HG02870 (cell line): ENCODE data around the gene CASTOR2.
"Not testable (repeated sequence)": the region's sequence is repeated elsewhere in the genome, so short reads cannot be mapped to it uniquely, and the experiment has no call there.

Experiments
- ATAC-seq: cut with Tn5 transposase; IDR thresholded peaks from one replicate; pipeline ENCODE4 v1.9.1; 2021; ENCODE audit warnings: mild to moderate bottlenecking, moderate library complexity; ENCODE audit not compliant: unreplicated experiment

CASTOR2 gene

GRCh38 chr7:74964511-74965119 lies at the start of gene CASTOR2:
CASTOR2 (plus strand) TSS chr7:74964705; CDS start chr7:74964986, 281 bp downstream.
- peak; percentile 89 for ATAC-seq

- not testable (repeated sequence) for ATAC-seq
These were observed 42.1 kb upstream of the CASTOR2 start for GRCh38 chr7:74922321-74922890.

- ATAC-seq: not testable (repeated sequence)
These were observed 40.9 kb upstream of the CASTOR2 start for GRCh38 chr7:74923644-74924043.

- ATAC-seq: not testable (repeated sequence)
These were observed 37.5 kb upstream of the CASTOR2 start for GRCh38 chr7:74926968-74927367.

- ATAC-seq: not testable (repeated sequence)
These were observed 32.8 kb upstream of the CASTOR2 start for GRCh38 chr7:74931563-74932328.

GRCh38 chr7:74939429-74939828 lies 25.1 kb upstream of the CASTOR2 start:
- not testable (repeated sequence) for ATAC-seq

GRCh38 chr7:74941302-74942069 lies 23.0 kb upstream of the CASTOR2 start:
- ATAC-seq: not testable (repeated sequence)

- ATAC-seq: not testable (repeated sequence)
These were observed 20.6 kb upstream of the CASTOR2 start for GRCh38 chr7:74943923-74944322.

GRCh38 chr7:74947741-74948140 lies 16.8 kb upstream of the CASTOR2 start:
- not testable (repeated sequence) for ATAC-seq

GRCh38 chr7:74953774-74954173 lies 10.7 kb upstream of the CASTOR2 start:
- not testable (repeated sequence) for ATAC-seq

GRCh38 chr7:74958328-74958727 lies 6.2 kb upstream of the CASTOR2 start:
- not testable (repeated sequence) for ATAC-seq

- ATAC-seq: not testable (repeated sequence)
These were observed 598 bp upstream of the CASTOR2 start for GRCh38 chr7:74963704-74964510.

GRCh38 chr7:74966208-74966854 lies 1.8 kb downstream of the CASTOR2 start:
- ATAC-seq: not testable (repeated sequence)

GRCh38 chr7:74966909-74967308 lies 2.4 kb downstream of the CASTOR2 start:
- not testable (repeated sequence) for ATAC-seq

- not testable (repeated sequence) for ATAC-seq
These were observed 6.9 kb downstream of the CASTOR2 start for GRCh38 chr7:74971431-74971830.

- not testable (repeated sequence) for ATAC-seq
These were observed 7.9 kb downstream of the CASTOR2 start for GRCh38 chr7:74972377-74972776.

GRCh38 chr7:74975959-74976358 lies 11.5 kb downstream of the CASTOR2 start:
- not testable (repeated sequence) for ATAC-seq

GRCh38 chr7:74977523-74977922 lies 13.0 kb downstream of the CASTOR2 start:
- ATAC-seq: not testable (repeated sequence)

- not testable (repeated sequence) for ATAC-seq
These were observed 23.9 kb downstream of the CASTOR2 start for GRCh38 chr7:74988436-74988835.

GRCh38 chr7:74993121-74993520 lies 28.6 kb downstream of the CASTOR2 start:
- ATAC-seq: no peak
